ENCODE results near the gene F5. TPM values are rescaled to one million over a fixed set of nuclear protein-coding genes. Genes with fewer than 3 reads are reported as not detected.
A peak's percentile ranks its signal among the peaks of the same experiment; 100 is the strongest.

Gene F5
- polyA plus RNA-seq, 3 donors, result 6.5 to 14.5 (median 7.1) TPM

DNA sequence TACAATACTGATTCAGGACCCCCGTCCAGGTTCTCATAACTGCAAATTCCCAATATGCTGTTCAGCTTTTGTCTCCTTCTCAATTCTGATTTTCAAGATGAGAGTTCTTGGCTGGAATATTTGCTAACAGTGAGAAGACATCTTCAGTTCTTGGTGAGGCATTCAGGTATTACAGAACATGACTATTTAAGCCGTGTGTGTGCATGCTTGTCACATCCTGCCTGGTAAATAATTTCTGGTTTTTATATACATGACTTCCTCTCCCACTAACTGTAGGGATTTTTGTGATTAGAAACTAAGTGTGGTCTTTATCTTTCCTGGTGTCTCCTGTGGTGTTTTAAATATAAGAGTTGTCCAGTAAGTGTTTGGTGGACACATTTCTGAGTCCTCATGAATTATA, 90.4 kb downstream of the F5 start:
- no peak overlapping the region for H3K27ac Mint-ChIP-seq
- intact Hi-C loops (cut with micrococcal nuclease), result no loop called here
- H3K27me3 Mint-ChIP-seq (ENCODE audit: low read depth in 3 of 3), result peaks cover 0 to 4% (median 1%) of the 10 kb centered on the region in 3 donors
- Histone ChIP-seq H3K4me2 (replicated peaks; ENCODE audit: extremely low read depth, low read length, poor library complexity, severe bottlenecking) (no peak overlapping the region), H3K36me3 (replicated peaks in 1 of 2; ENCODE audit: control insufficient read depth in 1 of 2, insufficient read depth in 2 of 2, low read length in 2 of 2) (no peaks in the 10 kb centered on the region), H3K4me1 (ENCODE audit: control insufficient read depth in 1 of 2, insufficient read depth in 2 of 2, low read length in 2 of 2) (no peaks in the 10 kb centered on the region), H3K79me2 (ENCODE audit: insufficient read depth, low read length) (no peaks in the 10 kb centered on the region), H3K9ac (ENCODE audit: insufficient read depth, low read length, poor library complexity, severe bottlenecking) (no peak overlapping the region), H4K20me1 (ENCODE audit: insufficient read depth, low read length) (no peaks in the 10 kb centered on the region), H2AFZ (ENCODE audit: insufficient read depth, low read depth, low read length, poor library complexity, severe bottlenecking) (no peak overlapping the region), H3K27ac (ENCODE audit: low read depth in 1 of 2, low read length in 2 of 2) (no peak overlapping the region), H3K27me3 (ENCODE audit: control insufficient read depth in 2 of 2, insufficient read depth in 2 of 2, low read length in 2 of 2) (no peaks in the 10 kb centered on the region), H3K4me3 (replicated peaks in 1 of 3; ENCODE audit: low read depth in 2 of 3, low read length in 3 of 3) (no peak overlapping the region), H3K9me3 (replicated peaks in 1 of 2; ENCODE audit: control insufficient read depth in 1 of 2, insufficient read depth in 1 of 2, low read length in 2 of 2) (no peaks in the 10 kb centered on the region)
- peaks cover 0 to 4% of the 10 kb centered on the region in 2 donors for H3K36me3 Mint-ChIP-seq
- peaks cover 0 to 9% (median 4%) of the 10 kb centered on the region in 7 donors for H3K9me3 Mint-ChIP-seq
- WGBS (ENCODE audit: insufficient coverage), result no CpG with 5 or more reads among the region's 2 CpGs
- no peak for DNase-seq
- no peak overlapping the region for H3K4me3 Mint-ChIP-seq
- TF ChIP-seq, protein P1, sequence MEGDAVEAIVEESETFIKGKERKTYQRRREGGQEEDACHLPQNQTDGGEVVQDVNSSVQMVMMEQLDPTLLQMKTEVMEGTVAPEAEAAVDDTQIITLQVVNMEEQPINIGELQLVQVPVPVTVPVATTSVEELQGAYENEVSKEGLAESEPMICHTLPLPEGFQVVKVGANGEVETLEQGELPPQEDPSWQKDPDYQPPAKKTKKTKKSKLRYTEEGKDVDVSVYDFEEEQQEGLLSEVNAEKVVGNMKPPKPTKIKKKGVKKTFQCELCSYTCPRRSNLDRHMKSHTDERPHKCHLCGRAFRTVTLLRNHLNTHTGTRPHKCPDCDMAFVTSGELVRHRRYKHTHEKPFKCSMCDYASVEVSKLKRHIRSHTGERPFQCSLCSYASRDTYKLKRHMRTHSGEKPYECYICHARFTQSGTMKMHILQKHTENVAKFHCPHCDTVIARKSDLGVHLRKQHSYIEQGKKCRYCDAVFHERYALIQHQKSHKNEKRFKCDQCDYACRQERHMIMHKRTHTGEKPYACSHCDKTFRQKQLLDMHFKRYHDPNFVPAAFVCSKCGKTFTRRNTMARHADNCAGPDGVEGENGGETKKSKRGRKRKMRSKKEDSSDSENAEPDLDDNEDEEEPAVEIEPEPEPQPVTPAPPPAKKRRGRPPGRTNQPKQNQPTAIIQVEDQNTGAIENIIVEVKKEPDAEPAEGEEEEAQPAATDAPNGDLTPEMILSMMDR (IDR thresholded peaks at IDR 0.05), result no peak
- H3K4me1 Mint-ChIP-seq, result no peaks in the 10 kb centered on the region

DNA sequence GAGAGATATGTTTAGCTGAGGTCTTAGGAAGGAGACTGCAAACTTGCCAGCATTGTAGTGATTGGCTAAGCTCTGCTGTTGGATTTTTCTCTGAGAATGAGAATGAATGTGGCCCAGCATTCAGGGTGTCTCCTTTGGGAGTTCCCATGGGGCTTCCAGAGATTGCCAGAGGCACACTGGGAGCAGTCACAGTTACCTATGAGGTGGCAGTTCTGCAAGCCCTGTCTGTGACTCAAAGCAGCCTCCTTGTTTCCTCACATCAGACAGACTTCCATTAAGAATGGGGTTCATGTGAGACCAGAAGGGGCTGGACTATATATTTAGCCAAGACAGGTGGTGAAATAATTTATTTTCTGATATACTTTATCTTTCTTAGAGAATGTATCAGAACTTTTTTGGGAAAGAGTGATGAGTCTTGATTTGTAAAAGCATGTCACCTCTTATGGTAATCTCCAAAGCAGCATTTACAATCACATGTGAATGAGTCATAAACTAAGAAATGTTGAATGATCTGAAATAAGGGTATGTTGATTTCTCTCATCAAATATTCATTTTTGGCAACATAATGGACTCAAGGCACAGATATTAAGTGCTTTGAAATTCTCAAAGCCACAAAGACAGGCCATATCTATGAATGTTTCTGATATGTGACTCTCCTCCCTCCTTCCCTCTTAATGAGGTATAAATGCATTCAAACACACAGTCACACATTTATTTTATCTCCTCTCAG, 91.1 kb downstream of the F5 start:
- Histone ChIP-seq H3K4me1 (ENCODE audit: control insufficient read depth in 1 of 2, insufficient read depth in 2 of 2, low read length in 2 of 2) (no peaks in the 10 kb centered on the region), H2AFZ (ENCODE audit: insufficient read depth, low read depth, low read length, poor library complexity, severe bottlenecking) (no peak overlapping the region), H3K79me2 (ENCODE audit: insufficient read depth, low read length) (no peaks in the 10 kb centered on the region), H3K4me3 (replicated peaks in 1 of 3; ENCODE audit: low read depth in 2 of 3, low read length in 3 of 3) (no peak overlapping the region), H3K36me3 (replicated peaks in 1 of 2; ENCODE audit: control insufficient read depth in 1 of 2, insufficient read depth in 2 of 2, low read length in 2 of 2) (no peaks in the 10 kb centered on the region), H3K4me2 (replicated peaks; ENCODE audit: extremely low read depth, low read length, poor library complexity, severe bottlenecking) (no peak overlapping the region), H3K9ac (ENCODE audit: insufficient read depth, low read length, poor library complexity, severe bottlenecking) (no peak overlapping the region), H4K20me1 (ENCODE audit: insufficient read depth, low read length) (no peaks in the 10 kb centered on the region), H3K27me3 (ENCODE audit: control insufficient read depth in 2 of 2, insufficient read depth in 2 of 2, low read length in 2 of 2) (no peaks in the 10 kb centered on the region), H3K27ac (ENCODE audit: low read depth in 1 of 2, low read length in 2 of 2) (no peak overlapping the region), H3K9me3 (replicated peaks in 1 of 2; ENCODE audit: control insufficient read depth in 1 of 2, insufficient read depth in 1 of 2, low read length in 2 of 2) (no peaks in the 10 kb centered on the region)
- Mint-ChIP-seq H3K9me3 (peaks cover 0 to 9% (median 4%) of the 10 kb centered on the region in 7 donors), H3K4me3 (no peak overlapping the region), H3K27ac (peak overlapping the region in 1 of 7 donors; percentile 11), H3K4me1 (no peaks in the 10 kb centered on the region), H3K36me3 (peaks cover 0 to 4% of the 10 kb centered on the region in 2 donors), H3K27me3 (ENCODE audit: low read depth in 3 of 3) (peaks cover 0 to 4% (median 1%) of the 10 kb centered on the region in 3 donors)
- intact Hi-C loops (cut with micrococcal nuclease), result no loop called here
- TF ChIP-seq, protein P1 (IDR thresholded peaks at IDR 0.05), result no peak
- peak in 1 of 3 donors; percentile 73 for DNase-seq

All from CD14-positive monocyte (primary cell).